Activated T-helper 2 cell treated with anti-CD3 and anti-CD28 coated beads, Interferon-gamma antibody, Interleukin-2, Interleukin-4, amounts not matched to agents 10 μg/mL and 5 μg/mL and 100 μg/mL, durations not matched to agents 14 hours and 24 hours and 36 hours (primary cell): ENCODE measurements around the gene PARP12. TPM values are rescaled to one million over a fixed set of nuclear protein-coding genes. Genes with fewer than 3 reads are reported as not detected.

Source experiments
- DNase-seq: peaks from one replicate; pipeline ENCODE4 v3.0.0; 2021; ENCODE audit warnings: low spot score
- H3K27ac Mint-ChIP-seq: one replicate; pipeline ENCODE4 v1.8.0; 2021; ENCODE audit warnings: mixed read lengths
- H3K27me3 Mint-ChIP-seq: one replicate; pipeline ENCODE4 v1.8.0; 2021; ENCODE audit warnings: low read depth, mixed read lengths
- H3K36me3 Mint-ChIP-seq: one replicate; pipeline ENCODE4 v1.8.0; 2021; ENCODE audit warnings: low read depth, mixed read lengths
- H3K4me1 Mint-ChIP-seq: one replicate; pipeline ENCODE4 v1.8.0; 2021; ENCODE audit warnings: low read depth, mixed read lengths
- H3K4me3 Mint-ChIP-seq: one replicate; pipeline ENCODE4 v1.8.0; 2021; ENCODE audit warnings: low read depth, mild to moderate bottlenecking, moderate library complexity, mixed read lengths
- H3K9me3 Mint-ChIP-seq: one replicate; pipeline ENCODE4 v1.8.0; 2021; ENCODE audit warnings: mixed read lengths
- intact Hi-C: fragments of 100-400 bp; cut with micrococcal nuclease; formaldehyde crosslinking; loops from one replicate; pipeline ENCODE4 v1.15.1; 2023
- total RNA-seq: library from RNA; stranded (reverse); gene quantifications from 2 replicates; pipeline ENCODE4 v1.2.3, GENCODE V29; 2022

The PARP12 gene
- total RNA-seq, 1 donor from 2014 or later: 23.6 TPM

GRCh38 chr7:140015471-140015970 lies 47.2 kb downstream of the PARP12 start:
- Mint-ChIP-seq H3K27me3 (peaks cover 3% of the 10 kb centered on the region), H3K9me3 (no peaks in the 10 kb centered on the region), H3K27ac (no peak overlapping the region), H3K36me3 (no peaks in the 10 kb centered on the region), H3K4me1 (no peaks in the 10 kb centered on the region), H3K4me3 (no peak overlapping the region)
- intact Hi-C loops: no loop called here
- DNase-seq: no peak

- Mint-ChIP-seq H3K4me3 (no peak overlapping the region), H3K27ac (no peak overlapping the region), H3K27me3 (peaks cover 3% of the 10 kb centered on the region), H3K36me3 (no peaks in the 10 kb centered on the region), H3K4me1 (no peaks in the 10 kb centered on the region), H3K9me3 (no peaks in the 10 kb centered on the region)
- no peak for DNase-seq
- intact Hi-C loops: no loop called here
Measured at GRCh38 chr7:140014123-140014522, 48.6 kb downstream of the PARP12 start.

DNA sequence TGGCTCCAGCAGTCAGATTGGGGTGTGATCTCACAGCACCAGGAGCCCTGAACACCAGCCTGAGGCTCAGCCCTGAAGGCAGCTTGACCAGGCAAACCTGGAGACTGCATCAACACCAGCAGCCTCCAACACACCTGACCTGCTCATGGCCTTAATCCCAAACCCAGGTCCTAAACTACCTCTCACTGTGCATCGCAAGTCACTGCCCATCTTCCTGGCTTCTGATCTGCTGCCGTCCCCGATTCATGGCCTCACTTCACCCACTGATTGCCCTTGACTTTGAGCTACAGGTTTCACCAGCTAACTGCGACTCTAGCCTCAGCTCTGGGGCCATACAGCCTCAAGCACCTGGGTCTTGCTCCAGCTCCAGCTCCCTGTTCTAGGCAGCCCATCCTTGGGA lies 49.1 kb downstream of the PARP12 start:
- Mint-ChIP-seq H3K9me3 (no peaks in the 10 kb centered on the region), H3K4me3 (no peak overlapping the region), H3K27me3 (peaks cover 3% of the 10 kb centered on the region), H3K36me3 (no peaks in the 10 kb centered on the region), H3K27ac (no peak overlapping the region), H3K4me1 (no peaks in the 10 kb centered on the region)
- intact Hi-C loops: no loop called here
- DNase-seq: no peak

- no peaks in the 10 kb centered on the region for H3K36me3 Mint-ChIP-seq
- H3K27ac Mint-ChIP-seq: no peak overlapping the region
- no peak overlapping the region for H3K4me3 Mint-ChIP-seq
- intact Hi-C loops: no loop called here
- H3K4me1 Mint-ChIP-seq: no peaks in the 10 kb centered on the region
- no peak for DNase-seq
- H3K27me3 Mint-ChIP-seq: peaks cover 3% of the 10 kb centered on the region
- no peaks in the 10 kb centered on the region for H3K9me3 Mint-ChIP-seq
Measured at GRCh38 chr7:140010194-140010895, 52.4 kb downstream of the PARP12 start.

GRCh38 chr7:140009735-140010134 lies 53.0 kb downstream of the PARP12 start:
- Mint-ChIP-seq H3K27ac (no peak overlapping the region), H3K9me3 (no peaks in the 10 kb centered on the region), H3K36me3 (no peaks in the 10 kb centered on the region), H3K4me3 (no peak overlapping the region), H3K27me3 (peaks cover 3% of the 10 kb centered on the region), H3K4me1 (no peaks in the 10 kb centered on the region)
- intact Hi-C loops: loop anchor here (10.0 kb wide), 1 partner anchor 575 kb away; no protein-coding TSS in a partner anchor
- no peak for DNase-seq

GRCh38 chr7:140008755-140009610 lies 53.8 kb downstream of the PARP12 start:
- Mint-ChIP-seq H3K36me3 (no peaks in the 10 kb centered on the region), H3K4me1 (no peaks in the 10 kb centered on the region), H3K27me3 (peaks cover 3% of the 10 kb centered on the region), H3K4me3 (no peak overlapping the region), H3K27ac (no peak overlapping the region), H3K9me3 (no peaks in the 10 kb centered on the region)
- intact Hi-C loops: loop anchor here (10.0 kb wide), 1 partner anchor 574 kb away; no protein-coding TSS in a partner anchor
- DNase-seq: no peak

DNA sequence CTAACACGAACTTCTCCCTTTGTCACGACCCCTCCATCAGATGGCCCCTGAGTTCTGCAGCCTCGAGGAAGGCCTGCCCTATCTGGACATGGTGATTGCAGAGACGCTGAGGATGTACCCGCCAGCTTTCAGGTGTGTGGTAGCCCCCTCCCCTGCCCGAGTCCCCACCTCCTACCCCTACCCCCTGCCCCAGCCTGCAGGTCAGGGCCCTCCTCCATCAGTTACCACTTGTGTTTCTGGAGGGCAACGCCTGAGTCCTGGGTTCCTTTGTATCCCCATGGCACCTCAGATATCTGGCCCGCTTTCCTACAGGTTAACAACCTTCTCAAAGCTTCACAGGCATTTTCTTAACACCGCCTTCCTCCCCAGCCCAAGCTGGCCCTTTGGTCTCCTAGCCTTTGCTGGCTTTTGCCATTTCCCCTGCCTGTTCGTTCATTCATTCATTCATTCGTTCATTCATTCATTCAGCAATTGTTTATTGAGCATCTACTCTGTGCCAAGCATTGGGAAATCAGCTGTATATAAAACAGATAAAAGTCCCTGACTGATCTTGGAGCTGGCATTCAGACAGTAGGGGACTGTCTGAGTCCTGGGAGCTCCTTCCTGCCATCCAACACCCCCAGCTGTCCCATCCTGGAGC lies 55.6 kb downstream of the PARP12 start:
- Mint-ChIP-seq H3K4me3 (no peak overlapping the region), H3K36me3 (no peaks in the 10 kb centered on the region)
- intact Hi-C loops: loop anchor here (10.0 kb wide), 1 partner anchor 572 kb away; no protein-coding TSS in a partner anchor

DNA sequence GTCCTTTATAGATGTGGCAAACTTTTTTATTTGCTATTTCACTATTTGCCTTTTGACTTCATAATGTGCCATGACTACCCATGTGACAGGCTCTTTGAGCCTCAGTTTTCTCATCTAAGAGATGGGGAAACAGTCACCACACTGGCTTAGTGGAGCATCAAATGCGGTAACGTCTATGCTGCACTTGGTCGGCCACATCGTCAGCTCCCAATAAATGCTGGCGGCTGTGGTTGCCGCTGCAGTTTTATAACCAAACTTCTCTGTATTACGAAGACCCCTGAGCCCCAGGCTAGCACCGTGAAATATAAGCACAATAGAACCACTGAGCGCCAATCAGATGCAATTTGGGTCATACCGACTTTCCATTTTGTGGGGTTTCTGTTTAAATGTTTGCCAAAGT lies 56.2 kb downstream of the PARP12 start:
- intact Hi-C loops: loop anchor here (10.0 kb wide), 1 partner anchor 572 kb away; no protein-coding TSS in a partner anchor
- H3K9me3 Mint-ChIP-seq: no peaks in the 10 kb centered on the region
- peaks cover 3% of the 10 kb centered on the region for H3K27me3 Mint-ChIP-seq

More for the DNA sequence above, 55.6 kb downstream of the PARP12 start:
- Mint-ChIP-seq H3K27me3 (peaks cover 3% of the 10 kb centered on the region), H3K9me3 (no peaks in the 10 kb centered on the region), H3K27ac (no peak overlapping the region), H3K4me1 (no peaks in the 10 kb centered on the region)
- no peak for DNase-seq

GRCh38 chr7:140005754-140006503 lies 56.8 kb downstream of the PARP12 start:
- Mint-ChIP-seq H3K27ac (no peak overlapping the region), H3K4me3 (no peak overlapping the region), H3K36me3 (no peaks in the 10 kb centered on the region), H3K4me1 (no peaks in the 10 kb centered on the region), H3K9me3 (no peaks in the 10 kb centered on the region), H3K27me3 (no peaks in the 10 kb centered on the region)
- DNase-seq: no peak
- intact Hi-C loops: loop anchor here (10.0 kb wide), 1 partner anchor 571 kb away; no protein-coding TSS in a partner anchor

More for the DNA sequence above, 56.2 kb downstream of the PARP12 start:
- no peaks in the 10 kb centered on the region for H3K36me3 Mint-ChIP-seq
- no peak for DNase-seq
- H3K4me3 Mint-ChIP-seq: no peak overlapping the region
- no peak overlapping the region for H3K27ac Mint-ChIP-seq
- H3K4me1 Mint-ChIP-seq: no peaks in the 10 kb centered on the region

DNA sequence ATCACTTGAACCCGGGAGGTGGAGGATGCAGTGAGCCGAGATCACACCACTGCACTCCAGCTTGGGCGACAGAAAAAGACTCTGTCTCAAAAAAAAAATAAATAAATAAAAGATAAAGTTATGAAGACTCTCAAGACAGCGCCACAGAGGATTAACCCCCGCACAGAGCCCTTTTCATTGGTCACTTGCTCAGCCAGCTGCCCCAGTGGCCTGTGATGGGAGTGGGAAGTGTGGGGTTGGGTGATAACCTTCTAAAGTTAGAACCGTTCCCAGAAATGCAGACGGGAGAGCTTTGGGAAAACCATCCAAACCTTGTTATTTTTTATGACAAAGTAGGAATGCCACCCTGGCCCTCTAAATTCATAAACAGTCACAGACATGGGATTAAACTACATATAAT lies 57.4 kb downstream of the PARP12 start:
- H3K36me3 Mint-ChIP-seq: no peaks in the 10 kb centered on the region
- no peaks in the 10 kb centered on the region for H3K9me3 Mint-ChIP-seq
- no peak for DNase-seq
- H3K4me1 Mint-ChIP-seq: no peaks in the 10 kb centered on the region
- H3K27me3 Mint-ChIP-seq: no peaks in the 10 kb centered on the region
- intact Hi-C loops: loop anchor here (10.0 kb wide), 1 partner anchor 571 kb away; no protein-coding TSS in a partner anchor
- H3K27ac Mint-ChIP-seq: no peak overlapping the region
- no peak overlapping the region for H3K4me3 Mint-ChIP-seq

DNA sequence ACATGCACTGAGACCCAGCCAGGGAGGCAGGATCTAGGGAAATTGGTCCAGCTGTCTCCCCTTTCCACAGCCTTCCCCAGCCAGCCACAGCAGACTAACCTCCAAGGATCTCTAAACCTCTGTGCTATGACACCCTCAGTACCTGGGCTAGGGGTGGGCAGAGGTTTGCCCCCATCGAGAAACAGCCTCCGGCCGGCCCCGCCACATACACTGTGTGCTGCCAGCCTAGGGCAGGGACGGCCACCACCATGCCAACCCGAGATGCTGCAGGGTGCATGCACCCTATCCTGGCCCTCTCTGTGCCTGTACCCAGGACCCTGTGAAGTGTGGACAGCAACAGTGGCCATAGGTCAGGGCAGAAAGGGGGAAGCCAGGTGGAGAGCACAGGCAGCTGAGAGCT lies 58.1 kb downstream of the PARP12 start:
- H3K27me3 Mint-ChIP-seq: no peaks in the 10 kb centered on the region
- H3K27ac Mint-ChIP-seq: no peak overlapping the region
- H3K4me1 Mint-ChIP-seq: no peaks in the 10 kb centered on the region
- no peak overlapping the region for H3K4me3 Mint-ChIP-seq
- no peak for DNase-seq
- H3K9me3 Mint-ChIP-seq: no peaks in the 10 kb centered on the region
- intact Hi-C loops: loop anchor here (1.0 to 10.0 kb wide), 2 partner anchors 385 to 570 kb away; no protein-coding TSS in a partner anchor
- H3K36me3 Mint-ChIP-seq: no peaks in the 10 kb centered on the region

- Mint-ChIP-seq H3K4me3 (no peak overlapping the region), H3K36me3 (no peaks in the 10 kb centered on the region), H3K27me3 (no peaks in the 10 kb centered on the region), H3K27ac (no peak overlapping the region), H3K9me3 (no peaks in the 10 kb centered on the region), H3K4me1 (no peaks in the 10 kb centered on the region)
- intact Hi-C loops: loop anchor here (1.0 to 10.0 kb wide), 5 partner anchors 227 to 569 kb away; partner anchors contain the start of gene HIPK2
- peak; percentile 19 for DNase-seq
Measured at GRCh38 chr7:140003913-140004382, 58.8 kb downstream of the PARP12 start.
